GM18511 (cell line): ENCODE measurements around the gene TNIK.

Experiments
- ATAC-seq: cut with Tn5 transposase; IDR thresholded peaks from one replicate; pipeline ENCODE4 v1.9.1; 2021; ENCODE audit warnings: mild to moderate bottlenecking, moderate library complexity; ENCODE audit not compliant: unreplicated experiment

TNIK gene

DNA sequence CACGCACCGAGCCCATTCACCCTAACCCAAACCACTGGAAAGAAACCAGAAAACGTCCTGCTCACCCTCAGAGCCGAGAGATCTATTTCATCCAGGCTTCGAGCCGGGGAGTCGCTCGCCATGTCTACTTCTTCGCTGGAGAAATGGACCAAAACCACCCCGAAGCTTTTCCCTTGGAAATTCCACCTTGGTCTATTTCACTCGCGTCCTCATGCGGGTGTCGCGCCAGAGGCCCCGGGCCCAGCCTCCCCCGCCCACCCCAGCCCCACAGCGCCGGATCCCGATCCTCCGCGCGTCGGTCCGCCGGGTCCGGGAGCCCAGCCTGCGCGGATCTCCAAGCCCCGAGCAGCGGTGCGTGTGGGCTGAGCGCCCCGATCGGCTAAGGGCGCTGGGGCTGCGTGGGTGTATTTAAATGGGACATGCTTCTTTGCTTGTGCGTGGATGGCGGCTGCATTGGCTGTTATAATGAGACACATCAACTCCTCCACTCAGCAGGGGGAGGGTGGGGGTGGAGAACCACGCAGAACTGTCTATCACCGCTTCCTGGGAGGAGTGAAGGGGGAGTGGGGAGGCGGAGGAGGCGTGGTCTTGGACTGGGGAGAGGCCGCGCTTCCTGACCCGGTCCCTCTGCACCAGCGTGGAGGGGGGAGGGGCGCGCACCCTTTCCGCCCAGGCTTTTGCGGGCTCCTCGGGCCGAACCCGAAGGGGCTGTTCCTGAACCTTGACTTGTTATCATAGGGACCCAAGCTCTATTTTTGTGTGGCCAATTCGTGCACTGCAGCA, at the start of gene TNIK:
TSS of gene TNIK (minus strand) at position 464 of the 783 bp plus-strand sequence. CDS start at position 122, 342 bp downstream.
- ATAC-seq, result peak; percentile 84

DNA sequence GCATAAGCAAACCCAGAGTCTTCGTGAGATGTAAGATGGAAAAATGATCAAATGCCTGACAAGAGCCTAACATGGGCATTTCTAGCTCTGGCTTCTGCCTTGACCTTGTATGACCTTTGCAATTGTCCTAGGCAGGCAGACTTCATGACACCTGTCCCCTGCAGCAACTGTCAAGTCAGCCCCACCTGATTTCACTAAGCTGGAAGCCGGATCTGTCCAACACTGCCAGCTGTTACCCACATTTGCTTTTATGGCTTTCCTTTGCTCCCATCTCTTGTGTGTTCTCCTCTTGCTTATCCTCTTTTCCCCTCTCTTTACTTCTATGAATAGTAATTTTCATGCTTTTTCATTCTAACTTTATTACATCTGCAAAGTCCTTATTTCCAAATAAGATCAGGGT, 48.5 kb upstream of the TNIK start:
- ATAC-seq, result no peak

DNA sequence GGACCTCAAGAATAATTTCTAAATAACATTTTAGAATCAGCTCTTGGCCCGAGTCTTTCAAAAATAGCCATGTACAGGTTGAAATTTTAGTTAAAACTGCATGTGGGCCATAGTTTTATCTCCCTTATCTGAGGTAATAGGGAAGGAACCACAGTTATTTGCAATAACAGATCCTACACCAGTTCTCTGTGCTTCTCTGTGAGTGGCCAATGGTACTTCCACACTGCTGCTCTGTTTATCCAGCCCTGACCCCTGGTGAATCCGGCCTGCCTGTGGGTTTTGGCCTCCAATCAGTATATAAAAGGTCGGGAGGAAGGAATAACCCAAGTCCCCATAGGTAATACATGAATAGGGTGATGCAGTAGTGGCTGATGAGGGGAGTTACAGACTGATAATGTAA, 48.0 kb upstream of the TNIK start:
- no peak for ATAC-seq

DNA sequence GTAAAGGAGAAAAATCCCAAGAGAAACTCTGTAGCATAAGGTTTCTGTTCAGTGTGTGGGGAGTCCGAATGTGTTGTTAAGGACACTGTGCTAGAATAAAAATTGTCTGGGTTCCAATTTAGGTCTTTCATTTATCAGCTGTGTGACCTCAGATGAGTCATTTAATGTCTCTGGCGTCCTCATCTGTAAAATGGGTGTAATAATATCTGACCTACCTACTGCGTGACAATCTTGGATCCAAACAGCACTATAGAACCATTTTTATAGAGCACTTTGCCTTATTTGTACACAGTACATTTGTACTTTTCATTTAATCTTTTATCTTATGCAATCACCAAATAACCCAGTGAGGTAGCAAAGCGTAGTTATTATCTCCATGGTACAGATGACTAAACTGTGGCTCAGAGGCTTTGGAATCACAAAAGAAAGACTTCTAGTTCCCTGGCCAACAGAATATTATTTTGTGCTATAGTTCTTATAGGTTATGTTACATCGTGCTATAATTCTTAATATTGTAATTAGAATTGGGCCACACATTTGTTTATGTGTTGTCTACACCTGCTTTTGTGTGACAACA, 46.6 kb upstream of the TNIK start:
- ATAC-seq, result no peak

DNA sequence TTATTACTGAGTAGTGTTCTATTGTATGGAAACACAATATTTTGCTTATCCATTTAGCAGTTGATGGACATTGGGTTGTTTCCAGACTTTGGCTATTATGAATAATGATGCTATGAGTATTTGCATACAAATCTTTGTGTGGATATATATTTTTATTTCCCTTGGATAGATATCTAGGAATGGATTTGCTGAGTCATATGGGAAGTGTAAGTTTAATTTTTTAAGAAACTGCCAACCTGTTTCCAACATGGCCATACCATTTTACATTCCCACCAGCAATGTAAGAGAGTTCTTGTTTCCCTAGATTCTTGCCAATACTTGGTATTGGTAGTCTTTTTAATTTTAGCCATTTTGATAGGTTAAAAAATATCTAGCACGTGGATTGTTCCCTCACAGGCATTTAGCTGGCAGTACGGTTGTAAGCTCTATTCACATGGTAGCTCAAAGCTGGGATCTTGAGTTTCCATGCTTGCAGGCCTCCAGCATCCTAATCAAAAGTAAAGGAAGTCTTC, 45.7 kb upstream of the TNIK start:
- no peak for ATAC-seq

DNA sequence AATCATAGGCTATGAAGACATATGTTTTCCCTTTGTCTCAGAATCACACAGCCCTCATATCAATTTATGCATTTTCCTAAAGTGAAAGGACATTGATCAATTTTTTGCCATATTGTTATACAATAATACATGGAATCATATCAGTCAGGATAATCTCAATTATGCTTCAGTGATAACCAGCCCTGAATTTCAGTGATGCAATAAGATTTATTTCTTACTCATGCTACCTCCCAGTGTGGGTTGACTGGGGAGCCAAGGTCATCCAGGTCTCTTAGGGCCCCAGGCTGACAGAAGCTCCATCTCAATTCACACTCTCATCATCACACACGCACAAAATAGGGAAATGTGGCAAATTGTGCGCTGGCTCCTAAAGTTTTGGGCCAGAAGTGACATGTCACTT, 44.2 kb upstream of the TNIK start:
- ATAC-seq, result no peak

DNA sequence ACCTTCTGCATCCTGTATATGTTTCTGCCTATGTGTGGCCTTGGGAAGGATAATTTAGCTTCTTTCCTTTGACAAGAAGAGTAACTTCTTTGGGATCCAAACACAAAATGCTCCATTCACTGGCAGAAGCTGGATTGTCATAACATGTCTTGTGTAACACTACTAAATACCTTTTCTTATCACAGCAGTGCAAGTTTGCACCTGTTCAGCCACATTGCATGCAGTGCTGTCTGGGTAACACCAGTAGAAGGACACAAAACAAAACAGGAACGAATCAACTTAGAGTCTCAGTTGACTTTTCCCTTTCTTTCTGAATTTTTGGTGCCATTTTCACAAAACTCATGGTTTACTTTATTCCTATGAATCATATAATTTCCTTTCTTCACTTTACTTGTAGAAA, 43.6 kb upstream of the TNIK start:
- no peak for ATAC-seq

DNA sequence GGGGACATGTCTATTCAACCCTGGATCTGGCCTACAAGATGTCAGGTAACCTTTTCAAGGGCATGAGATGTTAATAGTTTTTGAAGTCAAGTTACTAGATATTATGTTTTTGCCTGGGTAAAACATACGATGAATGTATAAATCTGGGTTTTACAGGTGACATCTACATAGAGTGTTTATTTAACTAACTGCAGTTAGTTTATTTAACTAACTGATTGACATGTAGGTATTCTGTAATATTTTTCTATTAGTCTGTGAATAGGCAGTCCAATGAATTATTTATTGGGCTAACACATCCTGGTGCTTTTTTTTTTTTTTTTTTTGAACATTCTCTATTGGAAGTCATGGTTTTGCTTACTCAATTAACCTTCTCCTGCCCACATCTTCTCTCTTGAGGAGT, 38.7 kb upstream of the TNIK start:
- no peak for ATAC-seq

DNA sequence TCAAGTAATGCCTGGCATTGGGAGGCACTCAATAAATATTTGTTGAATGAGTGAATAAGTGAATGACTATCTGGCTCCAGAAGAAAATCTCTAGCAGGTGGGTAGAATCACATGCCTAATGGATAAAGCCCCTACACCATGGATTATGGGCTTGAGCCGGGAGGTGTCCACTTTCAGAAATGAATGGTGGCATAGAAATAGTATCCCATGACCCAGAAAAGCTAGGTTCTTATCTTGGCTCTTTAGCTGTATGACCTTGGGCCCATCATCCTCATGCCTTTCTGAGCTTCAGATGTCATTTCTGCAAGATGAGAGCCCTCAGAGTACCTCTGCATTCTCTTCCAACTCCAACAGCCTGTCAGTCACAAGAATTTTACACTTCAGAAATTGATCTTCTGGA, 37.3 kb upstream of the TNIK start:
- no peak for ATAC-seq

DNA sequence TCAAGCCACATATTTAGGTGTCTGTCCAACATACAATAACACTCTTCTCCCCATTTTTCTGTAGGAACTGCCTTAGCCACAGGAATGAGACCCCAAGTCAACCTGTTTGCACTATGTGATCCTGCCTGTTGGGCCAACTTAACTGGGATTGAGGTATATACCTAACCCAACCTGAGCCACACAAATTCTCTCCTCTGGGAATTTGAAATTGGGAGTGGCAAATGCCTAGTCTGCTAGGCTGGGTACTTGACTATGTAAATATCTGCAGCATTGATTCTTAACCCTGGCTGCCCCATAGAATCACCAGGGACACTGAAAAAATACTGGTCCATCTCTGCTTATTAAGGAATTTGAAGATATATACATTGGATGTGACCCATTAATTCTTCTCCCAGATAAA, 35.2 kb upstream of the TNIK start:
- ATAC-seq, result no peak

DNA sequence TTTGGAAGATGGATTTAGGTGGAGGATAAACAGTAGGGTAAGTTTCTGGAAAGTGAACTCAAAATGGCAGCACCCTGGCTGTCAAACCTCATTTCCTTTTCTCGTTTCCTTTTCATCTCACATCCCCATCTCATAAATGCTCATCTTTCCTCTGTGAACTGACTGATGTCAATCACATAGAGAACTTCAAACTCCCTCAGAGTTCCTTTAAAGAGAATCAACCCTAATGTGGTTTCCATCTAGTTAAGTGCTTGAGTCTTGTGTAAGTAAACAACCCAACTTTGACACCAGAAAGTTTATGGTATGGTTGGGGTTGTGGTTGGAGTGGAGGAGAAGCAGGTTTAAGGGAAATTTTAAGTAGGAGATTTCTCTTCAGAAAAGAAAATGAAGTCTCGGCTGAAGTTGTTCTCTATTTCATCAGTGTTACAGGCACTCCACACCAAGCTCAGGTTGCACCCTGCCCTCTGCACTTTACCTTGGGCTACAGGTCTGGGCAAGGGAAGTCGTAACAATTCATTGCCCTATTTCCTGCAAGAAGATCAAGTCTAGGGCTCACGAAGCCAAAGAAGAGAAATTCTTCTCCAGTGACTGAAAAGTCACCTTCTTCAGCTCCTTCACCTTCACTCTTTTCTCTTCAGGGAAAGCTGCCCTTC, 34.4 kb upstream of the TNIK start:
- no peak for ATAC-seq

DNA sequence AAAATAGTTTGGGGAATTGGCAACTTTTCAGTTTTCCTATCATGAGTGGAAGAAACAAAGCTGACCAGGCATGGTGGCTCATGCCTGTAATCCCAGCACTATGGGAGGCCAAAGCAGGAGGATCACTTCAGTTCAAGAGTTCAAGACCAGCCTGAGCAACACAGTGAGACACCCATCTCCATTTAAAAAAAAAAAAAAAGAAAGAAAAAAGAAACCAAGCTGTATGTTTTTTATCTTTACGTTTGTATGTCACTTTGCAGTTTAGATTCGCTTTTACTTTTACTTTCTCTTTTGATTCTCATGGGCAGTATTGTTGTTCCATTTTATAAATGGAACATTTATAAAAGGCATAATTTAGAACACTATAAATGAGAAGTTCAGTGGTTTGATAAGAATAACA, 31.2 kb upstream of the TNIK start:
- ATAC-seq, result no peak

DNA sequence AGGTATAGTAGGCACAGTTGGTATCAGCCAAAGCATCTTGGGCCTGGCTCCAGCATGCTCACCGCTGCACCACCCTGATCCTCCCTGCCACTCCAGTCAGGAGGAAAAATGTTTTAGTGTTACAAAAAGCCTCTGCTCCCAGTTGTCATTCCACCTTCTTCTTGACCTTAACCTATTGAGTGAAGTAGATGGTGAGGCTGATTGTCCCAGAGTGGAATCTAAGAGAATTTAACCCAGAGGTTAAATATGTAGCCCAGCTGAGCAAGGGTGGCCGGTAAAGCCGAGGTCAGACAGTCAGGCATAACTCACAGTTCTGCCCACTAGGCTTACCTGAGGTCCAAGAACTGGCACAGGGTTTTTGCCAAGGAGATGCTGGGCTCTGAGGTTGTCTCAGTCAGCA, 30.7 kb upstream of the TNIK start:
- no peak for ATAC-seq

DNA sequence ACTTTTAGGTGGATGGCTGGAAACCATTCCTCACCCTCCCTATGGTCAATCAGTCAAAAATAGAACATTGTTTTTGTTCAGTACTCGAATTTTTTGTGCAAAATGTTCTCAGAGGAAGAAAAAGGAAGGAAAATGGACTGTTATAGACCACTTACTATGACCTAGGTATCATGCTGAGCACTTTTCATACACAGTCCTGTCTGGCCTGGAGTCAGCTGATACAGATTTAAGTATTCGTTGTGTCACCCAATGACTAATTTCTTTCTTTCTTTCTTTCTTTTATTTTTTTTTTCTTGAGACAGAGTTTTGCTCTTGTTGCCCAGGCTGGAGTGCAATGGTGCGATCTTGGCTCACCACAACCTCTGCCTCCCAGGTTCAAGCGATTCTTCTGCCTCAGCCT, 29.1 kb upstream of the TNIK start:
- ATAC-seq, result no peak

DNA sequence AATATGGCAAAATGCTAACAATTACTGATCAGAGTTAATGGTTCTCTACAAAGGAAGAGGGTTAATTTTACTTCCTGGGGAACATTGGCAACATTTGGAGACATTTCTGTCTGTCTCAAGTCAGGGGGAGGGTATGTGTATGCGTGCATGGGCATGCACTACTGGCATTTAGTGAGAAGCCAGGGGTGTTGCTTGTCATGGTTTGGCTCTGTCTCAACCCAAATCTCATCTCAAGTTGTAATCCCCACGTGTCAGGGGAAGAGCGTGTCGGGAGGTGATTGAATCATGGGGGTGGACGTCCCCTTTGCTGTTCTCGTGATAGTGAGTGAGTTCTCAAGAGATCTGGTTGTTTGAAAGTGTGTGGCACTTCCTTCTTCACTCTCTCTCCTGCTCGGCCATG, 28.3 kb upstream of the TNIK start:
- no peak for ATAC-seq

DNA sequence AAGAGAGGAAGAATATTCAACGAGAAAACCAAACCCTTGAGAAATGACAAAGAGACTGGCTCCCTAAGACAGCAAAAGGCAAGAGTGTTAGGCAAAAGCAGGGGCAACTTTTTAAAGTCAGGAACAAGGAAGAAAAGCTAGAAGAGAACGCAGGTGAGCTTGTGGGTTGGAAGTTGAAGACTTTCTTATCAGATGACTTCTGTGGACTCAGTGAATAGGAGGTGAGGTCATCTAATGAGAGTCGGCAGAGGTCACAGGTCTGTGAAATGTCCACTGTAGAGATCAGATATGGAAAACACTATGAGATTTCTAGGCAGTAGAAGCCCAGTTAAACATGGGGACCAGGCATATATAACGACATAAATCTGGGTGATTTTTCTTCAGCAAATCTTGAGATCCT, 27.2 kb upstream of the TNIK start:
- no peak for ATAC-seq

DNA sequence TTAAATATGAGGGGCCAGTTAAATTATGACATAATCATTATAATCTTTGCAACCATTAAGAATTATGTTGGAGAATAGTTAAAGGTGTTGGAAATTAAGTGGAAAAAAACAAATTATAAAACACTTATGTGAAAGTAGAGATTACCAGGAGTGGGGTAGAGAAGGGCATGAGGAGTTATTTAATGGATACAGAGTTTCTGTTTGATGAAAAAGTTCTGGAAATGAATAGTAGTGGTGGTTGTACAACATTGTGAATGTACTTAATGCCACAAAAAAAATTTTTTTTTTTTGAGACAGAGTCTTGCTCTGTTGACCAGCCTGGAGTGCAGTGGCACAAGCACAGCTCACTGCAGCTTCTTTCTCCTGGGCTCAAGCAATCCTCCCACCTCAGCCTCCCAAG, 25.1 kb upstream of the TNIK start:
- no peak for ATAC-seq

DNA sequence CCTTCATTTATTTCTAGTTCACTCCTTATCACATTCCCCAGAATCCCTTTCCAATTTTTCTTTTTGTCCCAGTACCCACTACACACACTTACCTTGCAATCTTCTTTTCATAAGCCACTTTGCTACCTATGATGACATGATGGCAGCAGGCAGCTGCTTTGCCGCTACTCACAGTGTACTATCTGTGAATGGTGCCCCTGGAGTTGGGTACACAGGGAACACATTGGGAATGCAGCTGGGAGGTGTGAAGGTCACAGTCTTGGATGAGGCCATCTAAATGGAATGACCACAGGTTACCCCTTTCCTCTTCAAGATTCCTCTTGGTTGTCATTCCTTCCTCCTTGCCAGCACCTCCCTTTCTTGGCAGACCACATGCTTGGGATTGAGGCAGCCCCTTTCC, 20.8 kb upstream of the TNIK start:
- ATAC-seq, result no peak

DNA sequence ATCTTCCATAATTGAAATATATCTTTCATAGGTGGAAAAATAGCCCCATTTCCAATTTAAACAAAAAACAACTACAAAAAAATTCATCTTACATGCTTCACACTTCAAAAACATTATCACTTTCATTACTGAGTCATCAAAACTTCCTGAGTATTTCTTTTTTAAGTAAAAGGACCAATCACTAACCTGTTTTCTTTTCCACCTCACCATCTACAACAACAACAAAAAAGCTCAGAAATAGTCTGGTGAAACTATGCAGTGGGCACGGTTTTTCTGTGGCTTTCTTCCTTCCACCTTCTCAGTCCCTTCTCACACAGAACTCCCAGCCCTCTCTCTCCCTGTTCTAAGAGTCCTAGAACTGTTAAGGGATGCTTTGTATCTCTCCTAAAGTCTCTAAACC, 20.3 kb upstream of the TNIK start:
- peak; percentile 95 for ATAC-seq

DNA sequence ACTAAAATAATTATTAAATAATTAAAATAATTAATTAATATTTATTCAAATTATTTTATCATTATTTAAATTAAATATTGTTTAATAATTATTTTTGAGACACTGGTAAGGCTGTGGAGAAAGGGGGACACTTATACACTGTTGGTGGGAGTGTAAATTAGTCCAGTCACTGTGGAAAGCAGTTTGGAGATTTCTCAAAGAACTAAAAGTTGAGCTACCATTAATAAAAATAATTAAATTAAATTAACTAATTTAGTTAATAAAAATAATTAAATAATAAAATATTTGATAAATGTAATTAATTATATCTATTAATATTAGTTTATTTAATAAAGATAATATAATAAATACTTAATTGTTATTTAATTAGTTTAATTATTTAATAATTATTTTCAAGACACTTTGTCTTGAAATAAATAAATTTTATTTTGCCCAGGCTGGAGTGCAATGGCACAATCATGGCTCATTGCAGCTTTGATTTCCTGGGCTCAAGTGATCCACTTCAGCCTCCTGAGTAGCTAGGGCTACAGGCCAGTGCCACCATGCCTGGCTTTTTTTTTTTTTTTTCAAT, 16.4 kb upstream of the TNIK start:
- ATAC-seq, result no peak

DNA sequence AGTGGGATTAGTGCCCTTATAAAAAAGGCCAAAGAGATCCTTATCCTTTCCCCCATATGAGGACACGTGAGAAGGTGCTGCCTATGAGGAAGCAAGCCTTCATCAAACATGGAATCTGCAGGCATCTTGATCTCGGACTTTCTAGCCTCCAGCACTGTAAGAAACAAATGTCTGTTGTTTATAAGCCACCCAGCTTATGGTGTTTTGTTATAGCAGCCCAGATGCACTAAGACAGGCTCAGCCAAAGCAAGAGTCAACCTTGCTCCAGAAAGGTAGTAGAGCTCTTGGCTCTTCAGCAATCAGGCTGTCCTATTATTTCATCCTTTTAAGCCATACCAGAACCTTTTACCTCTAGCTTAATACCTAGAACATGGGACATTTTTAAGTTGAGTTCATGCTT, 12.3 kb upstream of the TNIK start:
- no peak for ATAC-seq

DNA sequence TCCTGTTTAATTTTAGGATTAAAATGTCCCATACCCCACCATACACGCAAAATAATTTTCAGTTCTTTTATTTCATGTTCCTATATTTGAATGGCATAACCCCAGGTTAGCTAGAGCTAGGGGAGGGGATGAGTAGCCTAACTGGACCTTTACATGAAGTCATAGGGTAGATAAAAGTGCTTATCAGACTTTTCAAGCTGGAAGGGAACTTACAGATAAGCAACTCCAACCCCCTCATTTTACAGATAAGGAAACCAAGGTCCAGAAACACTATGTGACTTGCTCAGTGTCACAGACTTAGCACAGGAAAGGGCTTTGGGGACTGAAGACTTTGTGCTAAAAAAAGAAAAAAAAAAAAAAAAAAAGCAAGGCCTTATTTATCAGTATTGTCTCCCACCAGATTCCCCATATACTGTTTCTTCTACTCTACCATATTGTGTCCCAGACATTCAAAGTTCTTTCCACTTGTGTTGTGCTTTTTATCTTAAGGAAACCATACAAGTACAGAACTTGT, 10.6 kb upstream of the TNIK start:
- no peak for ATAC-seq
